GM18861 (cell line): ENCODE results near the gene WNT3.
"Not testable (repeated sequence)": the region's sequence is repeated elsewhere in the genome, so short reads cannot be mapped to it uniquely, and the experiment has no call there.

Source experiments
- ATAC-seq: cut with Tn5 transposase; IDR thresholded peaks from one replicate; pipeline ENCODE4 v1.9.1; 2021; ENCODE audit not compliant: unreplicated experiment

The WNT3 gene

GRCh38 chr17:46814446-46814845, 4.0 kb downstream of the WNT3 start:
- no peak for ATAC-seq

GRCh38 chr17:46813920-46814319, 4.6 kb downstream of the WNT3 start:
- ATAC-seq, result no peak

DNA sequence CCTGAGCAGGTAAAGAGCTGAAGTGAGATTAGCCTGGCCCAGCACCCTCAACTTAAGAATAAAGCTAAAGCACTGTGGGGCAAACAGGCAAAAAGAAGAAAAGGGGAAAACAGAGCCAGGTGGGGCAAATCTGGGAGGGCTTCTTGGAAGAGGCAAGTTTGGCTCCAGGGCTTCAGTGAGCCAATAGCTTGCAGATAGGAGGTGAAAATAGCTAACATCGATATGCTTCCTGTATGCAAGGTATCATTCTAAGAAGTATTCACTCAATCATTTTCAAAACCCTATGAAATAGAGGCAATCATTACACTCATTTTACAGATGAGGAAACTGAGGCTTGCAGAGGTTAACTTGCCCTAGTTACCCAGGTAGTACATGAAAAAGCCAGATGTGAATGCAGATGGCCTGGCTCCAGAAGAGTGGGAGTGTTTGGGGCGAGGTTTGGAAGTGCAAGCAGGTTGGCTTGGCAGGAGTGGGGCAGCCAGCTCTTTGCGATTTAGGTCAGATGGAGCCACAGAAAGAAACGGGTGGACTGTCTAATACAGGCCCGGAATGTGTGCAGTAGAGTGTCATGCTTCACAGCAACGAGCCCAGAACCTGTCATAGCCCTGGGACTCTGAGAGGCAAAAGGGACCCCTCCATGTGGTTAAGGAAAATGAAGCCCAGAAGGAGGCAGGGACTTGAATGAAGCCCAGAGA, 5.7 kb downstream of the WNT3 start:
- ATAC-seq, result no peak

- ATAC-seq, result no peak
These were observed 6.4 kb downstream of the WNT3 start for GRCh38 chr17:46811978-46812583.

DNA sequence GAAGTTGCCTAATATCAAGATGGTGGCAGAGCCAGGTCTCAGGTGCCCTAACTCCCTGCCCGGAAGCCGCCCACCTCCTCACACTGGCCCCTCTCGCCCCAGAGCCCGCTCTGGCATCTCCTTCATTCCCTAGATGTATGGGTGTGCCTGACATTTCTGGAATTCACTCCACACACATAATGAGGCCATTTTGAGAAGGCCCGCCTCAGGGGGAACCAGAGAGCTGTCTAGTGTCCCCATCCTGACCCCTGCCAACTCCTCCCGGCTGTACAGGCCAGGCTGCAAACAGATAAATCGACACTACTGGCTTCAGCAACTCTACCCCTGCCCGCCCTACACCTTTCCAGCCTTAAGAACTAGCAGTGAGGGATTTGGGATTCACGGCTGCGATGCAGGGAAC, 7.7 kb downstream of the WNT3 start:
- ATAC-seq, result no peak

DNA sequence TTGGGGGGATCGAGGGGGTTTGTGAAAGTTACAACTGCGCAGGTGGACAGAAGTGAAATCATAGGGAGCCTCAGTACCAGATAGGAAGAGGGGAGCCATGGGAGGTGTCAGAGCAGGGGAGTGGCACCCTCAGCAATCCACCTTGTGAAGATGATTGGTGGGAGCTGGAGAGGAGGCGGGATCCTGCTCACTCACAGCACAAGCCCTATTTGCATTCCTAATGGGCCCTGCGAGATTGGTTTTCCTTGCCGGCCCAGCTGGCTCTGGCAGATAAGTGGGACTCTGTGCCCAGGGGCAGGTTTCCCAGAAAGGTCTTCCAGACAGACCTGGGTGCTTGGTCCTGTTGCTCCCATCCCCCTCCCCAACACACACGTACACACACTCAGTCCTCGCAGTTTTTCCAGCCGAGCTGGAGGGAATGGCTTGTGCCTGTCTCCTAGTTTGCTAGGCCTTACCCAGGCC, 9.4 kb downstream of the WNT3 start:
- no peak for ATAC-seq

DNA sequence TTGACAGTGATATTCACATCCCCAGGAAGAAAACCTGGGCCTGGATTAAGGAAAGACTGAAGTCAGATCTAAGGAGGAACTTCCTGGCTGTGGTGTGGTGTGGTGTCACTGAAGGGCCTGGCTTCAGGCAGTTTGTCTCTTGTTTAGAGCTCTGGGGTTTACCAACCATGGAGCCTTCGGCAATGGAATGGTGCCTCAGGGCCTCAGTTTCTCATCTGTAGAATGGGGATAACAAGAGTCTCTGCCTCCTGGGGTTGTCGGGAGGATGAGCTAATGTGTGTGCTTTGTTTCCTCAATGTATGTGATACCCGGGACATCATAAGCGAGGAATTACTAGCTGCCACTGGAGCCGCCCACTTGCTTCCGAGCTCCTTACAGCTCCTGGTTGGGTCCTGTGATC, 12.7 kb downstream of the WNT3 start:
- no peak for ATAC-seq

GRCh38 chr17:46803544-46803943, 14.9 kb downstream of the WNT3 start:
- no peak for ATAC-seq

DNA sequence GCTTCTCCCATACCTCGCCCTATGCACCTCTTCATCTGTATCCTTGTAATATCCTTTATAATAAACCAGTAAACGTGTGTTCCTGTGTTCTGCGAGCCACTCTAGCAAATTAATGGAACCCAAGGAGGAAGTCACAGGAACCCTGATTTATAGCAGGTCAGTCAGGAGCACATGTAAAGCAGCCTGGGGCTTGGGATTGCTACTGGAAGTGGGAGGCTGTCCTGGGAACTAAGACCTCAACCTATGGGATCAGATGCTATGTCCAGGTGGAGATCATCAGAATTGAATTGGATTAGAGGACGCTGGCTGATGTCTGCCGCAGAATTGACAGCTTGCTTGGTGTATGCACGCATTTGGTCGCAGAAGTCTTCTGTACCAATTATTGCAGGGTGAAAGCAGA, 15.7 kb downstream of the WNT3 start:
- ATAC-seq, result no peak

- ATAC-seq, result no peak
These were observed 17.9 kb downstream of the WNT3 start for GRCh38 chr17:46800573-46800972.

DNA sequence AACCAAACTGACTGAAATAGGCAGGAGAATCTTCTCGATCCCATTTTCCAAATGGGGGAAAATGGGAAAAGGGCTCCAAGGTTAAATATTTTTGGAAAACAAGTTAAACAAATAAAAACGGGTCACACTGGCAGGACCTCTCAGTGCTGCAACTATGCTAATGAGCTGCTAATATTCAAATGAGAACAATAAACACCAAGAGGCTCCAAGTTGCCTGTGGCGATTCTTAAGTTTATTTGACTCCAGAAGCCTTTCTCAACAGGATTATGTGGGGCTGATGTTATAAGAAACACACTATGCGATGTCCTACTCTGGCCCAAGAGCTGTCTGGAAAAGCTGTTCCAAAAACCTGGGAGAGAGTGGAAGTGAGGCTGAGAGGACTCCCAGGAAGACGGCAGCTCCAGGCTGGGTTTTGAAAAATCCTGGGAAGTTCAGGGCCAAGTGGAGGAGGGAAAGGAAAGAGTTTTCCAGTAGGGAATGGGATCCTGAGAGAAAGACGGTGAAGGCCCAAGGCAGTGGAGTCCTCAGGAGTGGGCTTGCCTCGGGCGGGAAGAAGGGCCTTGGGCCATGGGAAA, 21.4 kb downstream of the WNT3 start:
- ATAC-seq, result no peak

GRCh38 chr17:46796524-46796923, 22.0 kb downstream of the WNT3 start:
- ATAC-seq, result no peak

DNA sequence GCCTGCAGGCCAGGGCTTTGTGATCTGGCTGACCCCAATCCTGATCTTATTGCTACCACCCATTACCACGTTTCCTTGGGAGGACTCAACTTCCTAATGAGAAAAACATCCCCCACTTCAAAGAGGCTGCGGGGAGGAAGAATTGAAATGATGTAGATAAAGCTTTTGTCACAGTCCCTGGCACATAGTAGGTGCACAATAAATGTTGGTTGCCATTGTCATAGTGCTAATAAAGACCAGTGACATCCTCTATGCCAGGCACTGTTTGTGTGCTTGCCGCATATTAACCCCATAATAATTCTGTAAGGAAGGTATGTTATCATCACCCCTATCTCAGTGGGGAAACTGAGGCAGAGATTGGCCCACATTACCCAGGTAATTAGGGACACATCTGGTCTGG, 22.4 kb downstream of the WNT3 start:
- no peak for ATAC-seq

DNA sequence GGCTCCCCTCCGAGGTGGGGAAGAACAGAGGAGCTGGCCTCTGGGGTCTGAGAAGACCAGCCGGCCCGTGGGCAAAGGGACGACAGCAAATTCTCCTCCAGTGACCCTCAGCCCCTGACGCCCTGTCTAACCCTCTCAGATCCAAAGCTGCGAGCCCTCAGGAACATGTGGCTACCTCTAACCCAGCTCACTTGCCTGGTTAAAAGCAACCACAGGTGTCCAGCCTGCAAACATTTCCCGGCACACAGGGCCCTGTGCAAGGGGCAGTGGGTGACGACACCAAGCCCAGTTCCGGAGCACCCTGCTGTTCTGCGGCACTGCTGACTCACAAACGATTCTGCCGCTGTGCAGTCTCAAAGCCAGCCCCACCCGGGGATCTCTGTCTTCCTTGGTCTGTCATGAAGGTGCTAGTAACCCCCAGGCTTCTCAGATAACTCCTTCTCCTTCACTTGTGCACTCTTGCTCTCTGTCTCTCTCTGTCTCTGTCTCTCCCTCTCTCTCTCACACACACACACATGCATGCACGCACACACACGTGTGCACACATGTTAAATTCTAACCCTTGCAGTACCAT, 23.0 kb downstream of the WNT3 start:
- no peak for ATAC-seq

- no peak for ATAC-seq
These were observed 24.2 kb downstream of the WNT3 start for GRCh38 chr17:46794318-46794717.

DNA sequence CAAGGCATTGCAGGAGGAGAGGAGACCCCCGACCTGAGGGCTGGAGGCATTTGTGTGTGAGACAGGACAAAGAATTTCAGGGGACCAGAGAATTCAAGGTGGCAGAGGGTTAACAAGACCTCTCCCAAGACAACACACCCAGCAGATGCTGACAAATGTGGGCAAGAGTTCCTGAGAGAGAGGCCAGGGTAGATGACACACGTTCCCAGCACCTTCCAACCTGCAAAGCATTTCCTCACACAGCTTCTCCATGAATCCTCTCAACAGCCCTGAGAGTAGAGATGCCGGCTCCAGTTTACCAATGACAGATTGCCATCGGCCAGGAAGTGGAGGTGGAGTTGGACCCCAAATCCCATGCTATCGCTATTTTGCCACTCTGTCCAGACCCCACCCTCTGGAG, 25.0 kb downstream of the WNT3 start:
- ATAC-seq, result no peak

GRCh38 chr17:46793023-46793422, 25.5 kb downstream of the WNT3 start:
- ATAC-seq, result not testable (repeated sequence)

- ATAC-seq, result no peak
These were observed 26.4 kb downstream of the WNT3 start for GRCh38 chr17:46792071-46792470.

- ATAC-seq, result no peak
These were observed 27.0 kb downstream of the WNT3 start for GRCh38 chr17:46791531-46791930.

GRCh38 chr17:46790216-46790615, 28.3 kb downstream of the WNT3 start:
- ATAC-seq, result no peak

GRCh38 chr17:46789610-46790009, 28.9 kb downstream of the WNT3 start:
- no peak for ATAC-seq

DNA sequence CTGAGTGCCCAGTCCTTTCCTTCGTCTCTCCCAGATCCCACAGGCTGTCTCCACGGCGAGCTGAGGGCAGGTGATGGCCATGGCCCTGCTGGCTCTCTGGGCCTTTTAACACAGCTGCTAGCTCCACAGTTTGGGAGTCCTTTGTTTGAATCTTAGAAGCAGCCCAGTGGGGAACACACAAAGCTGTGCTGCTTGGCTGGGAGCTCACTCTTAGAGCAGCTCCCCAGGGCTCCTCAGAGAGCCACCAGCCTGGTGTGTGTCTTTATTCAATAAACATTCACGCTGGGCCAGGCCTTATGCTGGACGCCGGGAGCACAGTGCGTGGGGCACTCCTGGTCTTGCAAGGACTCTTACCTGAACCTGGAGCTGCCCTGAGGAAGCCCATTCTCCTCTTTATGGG, 29.7 kb downstream of the WNT3 start:
- ATAC-seq, result no peak
